Coronary artery (tissue), 2 donors: Measurements from ENCODE around the gene THADA.
A peak's percentile ranks its signal among the peaks of the same experiment; 100 is the strongest.

Source experiments
- DNase-seq: peaks from one replicate; pipeline ENCODE4 v3.0.0-alpha.2; 2017; ENCODE audit warnings: low spot score
- H3K27ac ChIP-seq, 2 donors: fragments of 200-600 bp; sonication (generic); one replicate each; pipeline ENCODE4 v1.5.1; 2016 to 2019
- H3K4me3 ChIP-seq: fragments of 200-600 bp; sonication (generic); 2 replicates; pipeline ENCODE4 v1.5.1; 2016; ENCODE audit warnings: mild to moderate bottlenecking, moderate library complexity
- CTCF ChIP-seq: fragments of 200-600 bp; sonication (generic); IDR thresholded peaks from one replicate; pipeline ENCODE4 v1.5.1; 2019; ENCODE audit warnings: antibody characterized with exemption

The THADA gene

DNA sequence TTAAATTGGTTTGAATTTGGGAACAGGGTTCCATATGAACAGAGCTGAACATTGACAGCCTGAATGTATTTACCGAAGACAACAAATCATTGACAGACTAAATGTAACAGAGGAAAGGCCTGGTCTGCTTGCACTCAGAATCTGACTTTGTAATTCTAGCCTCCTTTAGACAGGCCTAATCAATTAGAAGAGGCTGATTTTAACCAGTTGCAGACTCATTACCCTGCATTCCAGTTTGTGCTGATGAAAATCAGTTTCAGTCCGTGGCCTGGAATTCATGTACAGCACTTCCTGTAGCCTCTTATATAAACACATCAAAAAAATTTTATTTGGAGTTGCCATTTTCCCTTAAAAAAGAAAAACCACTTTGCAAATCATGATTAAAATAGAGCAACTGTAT is 276.3 kb downstream of the THADA start:
- no peak for DNase-seq
- H3K4me3 ChIP-seq: no peak overlapping the region
- no peak overlapping the region for H3K27ac ChIP-seq
- TF ChIP-seq CTCF: no peak

GRCh38 chr2:43318791-43319190 is 277.0 kb downstream of the THADA start:
- Histone ChIP-seq H3K27ac (no peak overlapping the region), H3K4me3 (no peak overlapping the region)
- no peak for TF ChIP-seq CTCF
- no peak for DNase-seq

DNA sequence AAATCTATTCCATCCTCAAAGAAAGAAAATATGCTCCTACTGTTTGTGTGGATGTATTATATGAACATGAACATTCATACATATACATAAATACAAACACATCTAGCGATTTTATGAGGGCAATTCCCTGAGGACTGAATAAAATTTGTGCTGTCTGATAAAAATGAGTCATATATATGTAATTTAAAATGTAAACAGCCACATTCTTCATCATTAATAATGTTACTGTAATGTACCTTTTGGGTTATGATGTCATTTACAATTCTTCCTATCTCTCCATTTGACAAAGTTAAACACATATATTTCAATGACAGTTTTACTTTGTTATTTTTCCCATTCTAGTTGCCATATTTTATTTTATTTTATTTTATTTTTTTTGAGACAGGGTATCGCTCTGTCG is 278.2 kb downstream of the THADA start:
- Histone ChIP-seq H3K4me3 (no peak overlapping the region), H3K27ac (no peak overlapping the region)
- no peak for TF ChIP-seq CTCF
- no peak for DNase-seq

DNA sequence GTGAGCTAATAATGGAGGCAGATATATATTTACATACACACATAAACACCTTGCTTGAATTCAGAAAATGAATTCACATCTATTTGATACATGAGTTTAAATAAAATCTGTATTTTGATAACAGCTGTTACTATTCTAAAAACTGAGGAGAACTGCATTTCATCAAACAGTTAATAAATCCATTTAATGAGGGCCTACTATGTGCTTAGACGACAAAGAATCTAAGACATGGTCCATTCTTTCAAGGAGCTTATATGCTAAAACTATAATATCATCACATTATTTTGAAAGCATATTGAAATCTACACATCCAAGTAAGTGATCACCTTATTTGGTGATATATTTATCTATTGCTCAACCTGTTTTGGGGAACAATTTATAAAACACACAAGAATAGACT is 278.6 kb downstream of the THADA start:
- no peak for TF ChIP-seq CTCF
- no peak for DNase-seq
- H3K27ac ChIP-seq: no peak overlapping the region
- H3K4me3 ChIP-seq: no peak overlapping the region

- no peak for TF ChIP-seq CTCF
- H3K27ac ChIP-seq: no peak overlapping the region
These were observed 280.4 kb downstream of the THADA start for GRCh38 chr2:43315482-43315881.

GRCh38 chr2:43314299-43314927 is 281.4 kb downstream of the THADA start:
- peak overlapping the region; percentile 20 to 61 for H3K27ac ChIP-seq
- no peak for TF ChIP-seq CTCF
- H3K4me3 ChIP-seq: no peak overlapping the region
- no peak for DNase-seq

More at GRCh38 chr2:43315482-43315881, 280.4 kb downstream of the THADA start:
- H3K4me3 ChIP-seq: no peak overlapping the region
- no peak for DNase-seq

DNA sequence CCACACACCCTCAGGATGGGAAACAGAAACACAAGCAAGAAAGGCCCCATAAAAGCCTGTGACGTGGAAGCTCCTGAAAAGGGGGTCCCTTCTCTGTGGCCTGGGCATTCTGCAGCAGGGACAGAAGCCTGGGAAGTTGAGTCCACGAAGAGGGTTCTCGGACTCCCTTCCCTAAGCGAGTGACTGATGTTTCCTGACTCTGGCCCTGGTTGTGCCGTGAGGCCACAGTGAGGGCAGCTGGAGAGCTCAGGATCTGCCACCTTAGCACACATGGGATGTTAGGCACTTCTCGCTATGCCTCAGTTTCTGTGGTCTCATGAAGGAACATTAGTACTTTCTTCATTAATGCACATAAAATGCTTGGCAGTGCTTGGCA is 282.2 kb downstream of the THADA start:
- TF ChIP-seq CTCF: no peak
- Histone ChIP-seq H3K4me3 (no peak overlapping the region), H3K27ac (peak overlapping the region; percentile 61 to 80)
- no peak for DNase-seq
